Iris pigment epithelial cell (primary cell): ENCODE data around the gene DLG2.

Experiments used
- DNase-seq: peaks from one replicate; pipeline ENCODE4 v3.0.0-alpha.2; 2011; ENCODE audit warnings: low read depth

The DLG2 gene

DNA sequence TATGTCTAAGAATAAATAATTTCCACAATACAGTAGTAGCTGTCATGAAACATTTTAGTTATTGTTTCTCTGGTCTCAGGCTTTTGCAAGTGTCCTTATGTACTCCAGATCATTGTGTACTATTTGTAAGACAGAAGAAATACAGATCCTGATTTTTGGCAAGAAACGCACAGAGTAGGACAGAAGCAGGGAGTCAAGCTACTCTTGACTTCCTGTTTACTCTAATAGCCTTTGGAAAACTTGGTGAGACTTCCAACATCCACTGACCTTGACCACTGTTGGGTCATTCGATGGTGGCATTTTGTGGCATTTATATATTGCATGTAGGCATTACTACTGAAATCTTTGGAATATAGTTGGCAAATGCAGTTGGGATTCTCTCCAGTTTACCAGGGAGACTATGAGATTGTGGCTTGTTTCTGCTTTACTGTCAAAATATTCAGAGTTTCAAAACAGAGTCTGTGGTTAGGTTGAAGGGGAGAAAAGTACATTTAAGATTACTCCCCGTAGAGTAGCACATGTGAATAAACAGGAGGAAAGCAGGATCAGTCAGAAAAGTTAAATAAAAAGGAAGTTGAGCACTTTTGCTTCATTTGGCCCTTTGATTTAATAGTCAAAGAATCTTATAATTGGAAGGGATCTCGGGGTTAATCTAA is 1614.8 kb downstream of the DLG2 start:
- DNase-seq, result no peak

DNA sequence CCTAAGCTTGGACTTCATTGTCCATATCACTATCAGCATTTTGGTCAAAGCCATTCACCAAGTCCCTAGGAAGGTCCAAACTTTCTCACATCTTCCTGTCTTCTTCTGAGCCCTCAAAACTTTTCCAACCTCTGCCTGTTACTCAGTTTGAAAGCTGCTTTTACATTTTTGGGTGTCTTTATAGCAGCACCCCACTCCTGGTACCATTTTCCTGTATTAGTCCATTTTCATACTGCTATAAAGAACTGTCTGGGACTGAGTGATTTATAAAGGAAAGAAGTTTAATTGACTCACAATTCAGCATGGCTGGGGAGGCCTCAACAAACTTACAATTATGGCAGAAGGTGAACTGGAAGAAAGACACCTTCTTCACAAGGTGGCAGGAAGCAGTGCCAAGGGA is 1624.0 kb downstream of the DLG2 start:
- no peak for DNase-seq

GRCh38 chr11:83998921-83999320 is 1628.2 kb downstream of the DLG2 start:
- DNase-seq, result no peak

GRCh38 chr11:83990160-83990733 is 1636.9 kb downstream of the DLG2 start:
- no peak for DNase-seq

DNA sequence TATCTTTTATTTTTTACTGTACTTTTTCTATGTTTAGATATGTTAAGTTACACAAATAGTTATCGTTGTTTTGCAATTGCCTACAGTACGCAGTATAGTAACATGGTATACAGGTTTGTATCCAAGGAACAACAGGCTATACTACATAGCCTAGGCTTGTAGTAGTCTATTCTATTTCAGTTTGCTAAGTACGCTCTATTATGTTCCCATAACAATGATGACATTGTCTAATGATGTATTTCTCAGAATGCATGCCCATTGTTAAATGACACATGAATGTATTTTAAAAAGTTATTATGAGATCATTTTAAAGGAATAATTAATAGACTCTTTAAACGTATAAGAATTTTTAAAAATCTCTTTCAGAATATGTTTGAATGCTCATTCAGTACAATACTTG is 1644.3 kb downstream of the DLG2 start:
- DNase-seq, result no peak

DNA sequence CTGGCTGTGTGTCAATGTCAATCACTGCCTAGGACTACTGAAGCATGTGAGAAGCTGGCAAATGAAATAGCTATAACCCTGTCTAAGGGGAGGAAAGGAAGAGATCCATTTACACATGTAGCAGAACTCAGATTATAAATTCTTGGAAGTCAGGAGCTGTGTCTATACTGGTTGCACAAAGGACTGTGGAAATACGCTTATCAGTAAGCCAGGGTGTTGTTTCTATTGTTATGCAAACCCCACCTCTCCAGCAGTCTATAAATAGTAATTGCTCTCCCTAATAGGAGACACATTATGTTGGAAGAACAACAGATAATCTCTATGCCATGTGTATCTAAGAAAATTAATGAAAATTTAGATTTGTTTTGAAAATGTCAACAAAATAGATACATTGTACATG is 1647.6 kb downstream of the DLG2 start:
- DNase-seq, result no peak

GRCh38 chr11:83978942-83979341 is 1648.2 kb downstream of the DLG2 start:
- no peak for DNase-seq

- DNase-seq, result no peak
Observed at GRCh38 chr11:83976086-83976485, 1651.1 kb downstream of the DLG2 start.

DNA sequence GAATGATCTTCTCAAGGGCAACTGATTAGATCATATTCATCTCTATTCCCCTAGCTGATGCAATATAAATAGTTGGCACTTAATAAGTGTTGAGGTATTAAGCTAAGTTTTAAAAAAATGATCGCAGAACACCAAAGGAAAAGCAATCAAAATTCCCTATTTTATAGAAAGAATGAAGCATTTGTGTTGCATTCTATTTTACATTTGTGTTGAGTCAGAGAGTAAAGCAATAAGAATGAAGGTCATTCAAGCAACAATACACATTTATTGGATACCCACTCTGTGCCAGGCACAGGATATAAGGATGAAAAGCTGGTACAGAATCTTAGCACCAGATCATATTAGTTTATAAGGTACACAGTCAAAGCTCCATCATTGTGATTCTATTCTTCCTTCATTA is 1654.6 kb downstream of the DLG2 start:
- DNase-seq, result no peak

- peak; percentile 18 for DNase-seq
Observed at GRCh38 chr11:83971063-83971462, 1656.1 kb downstream of the DLG2 start.

GRCh38 chr11:83970061-83970671 is 1657.0 kb downstream of the DLG2 start:
- no peak for DNase-seq

DNA sequence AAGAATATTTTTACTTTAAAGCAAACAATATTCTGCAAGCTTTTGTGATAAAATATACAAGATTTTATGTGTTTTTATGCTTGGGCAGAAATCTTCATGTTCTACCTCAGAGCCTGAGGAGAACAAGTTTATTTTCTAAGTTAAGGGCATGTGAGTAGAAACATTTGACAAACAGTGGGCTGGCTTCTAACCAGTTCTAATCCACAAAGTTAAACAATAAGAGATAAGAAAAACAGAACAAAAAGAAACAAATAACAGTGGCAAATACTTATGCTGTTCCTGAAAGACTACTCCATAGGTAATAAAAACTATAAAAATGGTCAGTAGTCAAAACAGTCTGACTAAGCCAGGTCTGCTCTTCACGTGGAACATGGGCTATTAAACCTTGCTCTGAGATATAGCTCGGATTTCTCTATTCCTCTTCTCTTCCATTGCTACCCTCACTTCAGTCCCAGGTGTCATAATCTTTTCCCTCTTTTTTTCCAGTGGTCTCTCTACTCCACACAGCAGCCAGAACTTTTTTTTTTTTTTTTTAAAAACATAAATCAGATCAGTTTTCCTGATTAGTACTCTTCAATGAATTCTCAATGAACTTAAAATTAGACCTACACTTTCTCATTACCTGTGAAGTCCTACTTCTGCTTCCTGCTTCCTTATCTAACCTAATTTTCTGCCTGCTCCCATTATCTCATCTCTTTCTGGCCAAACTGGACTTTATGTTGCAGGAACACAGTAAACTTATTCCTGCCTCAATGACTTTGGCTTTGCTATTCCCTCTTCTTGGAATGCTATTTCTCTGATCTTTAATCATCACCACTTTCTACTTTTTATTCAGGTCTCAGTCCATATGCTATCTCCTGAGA is 1669.9 kb downstream of the DLG2 start:
- no peak for DNase-seq

- no peak for DNase-seq
Observed at GRCh38 chr11:83956119-83956697, 1670.9 kb downstream of the DLG2 start.

GRCh38 chr11:83954780-83955179 is 1672.4 kb downstream of the DLG2 start:
- DNase-seq, result no peak

GRCh38 chr11:83951521-83951920 is 1675.6 kb downstream of the DLG2 start:
- DNase-seq, result no peak

- no peak for DNase-seq
Observed at GRCh38 chr11:83948200-83948599, 1678.9 kb downstream of the DLG2 start.

DNA sequence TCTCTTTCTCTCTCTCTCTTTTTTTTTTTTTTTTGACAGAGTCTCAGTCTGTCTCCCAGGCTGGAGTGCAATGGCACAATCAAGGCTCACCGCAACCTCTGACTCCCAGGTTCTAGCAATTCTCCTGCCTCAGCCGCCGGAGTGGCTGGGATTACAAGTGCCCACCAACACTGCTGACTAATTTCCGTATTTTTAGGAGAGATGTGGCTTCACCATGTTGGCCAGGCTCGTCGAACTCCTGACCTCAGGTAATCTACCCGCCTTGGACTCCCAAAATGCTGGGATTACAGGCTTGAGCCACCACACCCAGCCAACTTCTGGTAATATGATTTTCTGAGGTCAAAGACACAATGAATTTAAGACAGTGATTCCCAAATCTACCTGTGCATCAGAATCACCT is 1681.2 kb downstream of the DLG2 start:
- no peak for DNase-seq

DNA sequence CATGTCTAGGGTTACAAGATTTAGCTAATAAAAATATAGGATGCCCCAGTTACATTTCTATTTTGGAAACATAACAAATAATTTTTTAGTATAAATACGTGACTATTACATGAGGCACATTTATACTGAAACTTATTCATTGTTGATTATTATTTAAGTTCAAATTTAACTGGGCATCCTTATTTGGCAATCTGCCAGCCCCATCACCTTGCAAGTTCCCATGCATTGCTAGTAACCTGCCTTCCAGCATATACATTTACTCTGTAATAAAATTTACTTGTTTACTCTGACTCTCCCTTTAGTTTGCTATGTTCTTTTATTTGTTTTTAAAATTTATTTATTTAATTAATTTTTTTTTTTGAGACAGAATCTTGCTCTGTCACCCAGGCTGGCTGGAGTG is 1686.1 kb downstream of the DLG2 start:
- no peak for DNase-seq

DNA sequence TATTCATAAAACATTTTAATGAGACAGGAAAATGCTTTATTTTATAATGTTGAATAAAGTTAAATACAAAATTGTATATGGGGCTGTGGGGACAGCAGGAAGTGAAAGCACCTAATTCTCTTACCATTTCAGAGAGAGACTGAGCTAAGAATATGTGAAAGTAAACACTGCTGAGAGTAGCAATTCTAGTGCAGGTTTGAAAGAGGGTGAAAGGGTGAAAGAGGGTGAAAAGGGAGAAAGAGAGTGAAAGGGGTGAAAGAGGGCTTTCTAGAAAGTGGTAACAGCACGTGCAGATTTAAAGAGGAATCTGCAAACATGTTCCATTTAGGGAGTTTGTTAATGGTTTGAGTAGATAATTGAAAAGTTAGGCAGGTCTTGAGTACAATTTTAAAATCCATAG is 1689.0 kb downstream of the DLG2 start:
- DNase-seq, result no peak

DNA sequence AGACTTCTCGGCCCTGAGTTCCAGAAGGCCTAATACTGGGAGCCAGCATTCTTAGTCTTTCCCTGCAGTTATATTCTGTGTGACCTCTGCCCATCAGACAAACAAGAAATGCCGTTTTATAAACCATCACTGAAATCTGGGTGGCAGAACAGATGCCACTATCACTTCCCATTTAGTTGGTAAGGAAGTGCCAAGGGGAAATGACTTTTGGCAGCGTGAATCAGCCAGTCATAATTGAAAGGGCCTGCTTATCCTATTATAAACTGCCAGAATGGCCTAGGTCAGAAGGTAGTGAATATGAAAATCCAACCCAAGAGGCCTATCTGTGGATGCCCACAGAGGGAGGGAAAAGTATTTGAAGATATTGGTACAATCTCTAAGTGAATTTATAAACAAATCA is 1694.1 kb downstream of the DLG2 start:
- DNase-seq, result no peak

- DNase-seq, result no peak
Observed at GRCh38 chr11:83927422-83927821, 1699.7 kb downstream of the DLG2 start.

DNA sequence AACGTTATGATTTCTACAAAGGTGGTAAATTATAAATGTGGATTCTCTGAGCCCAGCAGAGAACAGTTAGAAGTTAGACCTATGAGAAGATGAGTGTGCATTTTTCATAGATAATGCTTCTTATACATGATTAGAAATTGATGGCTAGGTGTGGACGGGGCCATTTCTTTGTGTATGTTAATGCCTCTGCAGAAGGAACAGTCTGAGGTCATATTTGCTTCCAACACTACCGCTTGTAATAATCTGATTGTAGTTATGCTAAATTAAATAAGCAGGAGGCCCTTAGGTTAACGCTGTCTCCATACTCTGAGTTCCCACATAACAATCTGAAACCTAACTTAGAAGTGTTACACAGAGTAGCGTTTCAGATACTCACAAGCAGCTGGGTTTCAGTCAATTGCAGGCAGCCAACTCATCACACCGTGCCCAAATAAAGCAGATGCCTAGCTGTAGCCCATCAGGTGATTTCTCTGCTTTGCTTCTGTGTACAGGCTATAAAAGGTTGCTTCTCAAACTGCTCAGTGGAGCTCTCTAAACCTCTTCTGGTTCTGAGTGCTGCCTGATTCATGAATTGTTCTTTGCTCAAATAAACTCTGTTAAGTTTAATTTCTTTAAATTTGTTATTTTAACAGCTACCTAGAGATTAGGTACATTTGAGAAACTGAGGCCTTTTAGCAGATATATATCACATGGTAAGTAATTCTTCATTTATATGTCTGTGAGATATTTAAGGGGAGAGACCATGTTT is 1702.2 kb downstream of the DLG2 start:
- no peak for DNase-seq
